ENCODE results near the gene SAMD5.

- TF ChIP-seq CTCF (IDR thresholded peaks at IDR 0.05) (no peak), POLR2A (IDR thresholded peaks at IDR 0.05) (no peak), POLR2AphosphoS5 (IDR thresholded peaks at IDR 0.05) (no peak), EP300 (IDR thresholded peaks at IDR 0.05) (no peak)
These were observed 71.2 kb downstream of the SAMD5 start for GRCh38 chr6:147579667-147580066.

All from suprapubic skin (tissue), 4 donors.